Mononuclear cell (primary cell): ENCODE results near the gene THOP1. TPM values are rescaled to one million over a fixed set of nuclear protein-coding genes. Genes with fewer than 3 reads are reported as not detected.
"Not testable (repeated sequence)": the region's sequence is repeated elsewhere in the genome, so short reads cannot be mapped to it uniquely, and the experiment has no call there.

Source experiments
- H3K27me3 ChIP-seq: 2 replicates; pipeline ENCODE4 v1.6.0; 2011; ENCODE audit warnings: low read length, control low read depth; ENCODE audit not compliant: insufficient read depth
- H3K4me1 ChIP-seq: 2 replicates; pipeline ENCODE4 v1.5.1; 2011; ENCODE audit warnings: mild to moderate bottlenecking, low read length, control low read depth; ENCODE audit not compliant: insufficient read depth
- H3K4me3 ChIP-seq: 2 replicates; pipeline ENCODE4 v1.5.1; 2011; ENCODE audit warnings: mild to moderate bottlenecking, low read length, moderate library complexity
- H3K9me3 ChIP-seq: 2 replicates; pipeline ENCODE4 v1.5.1; 2011; ENCODE audit warnings: low read depth, mild to moderate bottlenecking, control low read depth, low read length
- total RNA-seq: library from RNA; depleted of rRNA; stranded (reverse); fragments of >200 nt; gene quantifications from one replicate; pipeline ENCODE4 v1.2.3, GENCODE V29; 2012

THOP1 gene
- total RNA-seq, 1 donor = 15.4 TPM

GRCh38 chr19:2788237-2788636 lies 2.9 kb downstream of the THOP1 start:
- Histone ChIP-seq H3K27me3 (no peaks in the 10 kb centered on the region), H3K9me3 (no peaks in the 10 kb centered on the region), H3K4me3 (no peak overlapping the region), H3K4me1 (peaks cover 29% of the 10 kb centered on the region)

GRCh38 chr19:2790194-2790556 lies 4.9 kb downstream of the THOP1 start:
- Histone ChIP-seq H3K27me3 (no peaks in the 10 kb centered on the region), H3K9me3 (no peaks in the 10 kb centered on the region)

GRCh38 chr19:2790557-2791271 lies 5.4 kb downstream of the THOP1 start:
- Histone ChIP-seq H3K4me1 (peaks cover 9% of the 10 kb centered on the region), H3K9me3 (no peaks in the 10 kb centered on the region), H3K4me3 (no peak overlapping the region), H3K27me3 (no peaks in the 10 kb centered on the region)

More at GRCh38 chr19:2790194-2790556, 4.9 kb downstream of the THOP1 start:
- Histone ChIP-seq H3K4me3 (no peak overlapping the region), H3K4me1 (peaks cover 11% of the 10 kb centered on the region)

- Histone ChIP-seq H3K9me3 (no peaks in the 10 kb centered on the region), H3K4me1 (peaks cover 2% of the 10 kb centered on the region), H3K27me3 (no peaks in the 10 kb centered on the region), H3K4me3 (no peak overlapping the region)
Measured at GRCh38 chr19:2791440-2791839, 6.1 kb downstream of the THOP1 start.

- Histone ChIP-seq H3K4me3 (no peak overlapping the region), H3K9me3 (no peaks in the 10 kb centered on the region), H3K4me1 (no peaks in the 10 kb centered on the region), H3K27me3 (no peaks in the 10 kb centered on the region)
Measured at GRCh38 chr19:2791876-2792275, 6.6 kb downstream of the THOP1 start.

- H3K4me1 ChIP-seq, H3K4me3 ChIP-seq, H3K9me3 ChIP-seq, H3K27me3 ChIP-seq: not testable (repeated sequence)
Measured at GRCh38 chr19:2792666-2793065, 7.4 kb downstream of the THOP1 start.

- no peaks in the 10 kb centered on the region for H3K9me3 ChIP-seq
- no peaks in the 10 kb centered on the region for H3K27me3 ChIP-seq
- no peaks in the 10 kb centered on the region for H3K4me1 ChIP-seq
- no peak overlapping the region for H3K4me3 ChIP-seq
Measured at GRCh38 chr19:2793126-2793525, 7.8 kb downstream of the THOP1 start.

- Histone ChIP-seq H3K4me1 (no peaks in the 10 kb centered on the region), H3K27me3 (no peaks in the 10 kb centered on the region), H3K4me3 (no peak overlapping the region), H3K9me3 (no peaks in the 10 kb centered on the region)
Measured at GRCh38 chr19:2793577-2793976, 8.3 kb downstream of the THOP1 start.

- Histone ChIP-seq H3K4me3 (no peak overlapping the region), H3K9me3 (no peaks in the 10 kb centered on the region), H3K27me3 (no peaks in the 10 kb centered on the region), H3K4me1 (no peaks in the 10 kb centered on the region)
Measured at GRCh38 chr19:2795827-2796658, 10.7 kb downstream of the THOP1 start.

- Histone ChIP-seq H3K9me3 (no peaks in the 10 kb centered on the region), H3K4me3 (no peak overlapping the region), H3K4me1 (no peaks in the 10 kb centered on the region), H3K27me3 (no peaks in the 10 kb centered on the region)
Measured at GRCh38 chr19:2796659-2797266, 11.5 kb downstream of the THOP1 start.

- no peaks in the 10 kb centered on the region for H3K27me3 ChIP-seq
- H3K4me3 ChIP-seq = no peak overlapping the region
- no peaks in the 10 kb centered on the region for H3K9me3 ChIP-seq
- no peaks in the 10 kb centered on the region for H3K4me1 ChIP-seq
Measured at GRCh38 chr19:2797280-2797679, 12.0 kb downstream of the THOP1 start.

GRCh38 chr19:2798158-2798685 lies 12.9 kb downstream of the THOP1 start:
- Histone ChIP-seq H3K4me1 (no peaks in the 10 kb centered on the region), H3K4me3 (no peak overlapping the region), H3K9me3 (no peaks in the 10 kb centered on the region), H3K27me3 (no peaks in the 10 kb centered on the region)

- Histone ChIP-seq H3K9me3 (no peaks in the 10 kb centered on the region), H3K4me3 (no peak overlapping the region), H3K4me1 (no peaks in the 10 kb centered on the region), H3K27me3 (no peaks in the 10 kb centered on the region)
Measured at GRCh38 chr19:2798733-2799132, 13.4 kb downstream of the THOP1 start.

- Histone ChIP-seq H3K27me3 (no peaks in the 10 kb centered on the region), H3K9me3 (no peaks in the 10 kb centered on the region), H3K4me3 (no peak overlapping the region), H3K4me1 (no peaks in the 10 kb centered on the region)
Measured at GRCh38 chr19:2799273-2800020, 14.1 kb downstream of the THOP1 start.

GRCh38 chr19:2800506-2800905 lies 15.2 kb downstream of the THOP1 start:
- H3K4me1 ChIP-seq = no peaks in the 10 kb centered on the region
- H3K27me3 ChIP-seq = no peaks in the 10 kb centered on the region
- no peaks in the 10 kb centered on the region for H3K9me3 ChIP-seq
- no peak overlapping the region for H3K4me3 ChIP-seq
